GM18868 (cell line): Measurements from ENCODE around the gene AGMAT.

Experiments
- ATAC-seq: cut with Tn5 transposase; IDR thresholded peaks from one replicate; pipeline ENCODE4 v1.9.1; 2021; ENCODE audit warnings: mild to moderate bottlenecking, moderate library complexity; ENCODE audit not compliant: unreplicated experiment

AGMAT gene

GRCh38 chr1:15584489-15585363 is at the start of gene AGMAT:
TSS of gene AGMAT (minus strand) at chr1:15585051. CDS start at chr1:15584967, 84 bp downstream.
- ATAC-seq: peak; percentile 49

DNA sequence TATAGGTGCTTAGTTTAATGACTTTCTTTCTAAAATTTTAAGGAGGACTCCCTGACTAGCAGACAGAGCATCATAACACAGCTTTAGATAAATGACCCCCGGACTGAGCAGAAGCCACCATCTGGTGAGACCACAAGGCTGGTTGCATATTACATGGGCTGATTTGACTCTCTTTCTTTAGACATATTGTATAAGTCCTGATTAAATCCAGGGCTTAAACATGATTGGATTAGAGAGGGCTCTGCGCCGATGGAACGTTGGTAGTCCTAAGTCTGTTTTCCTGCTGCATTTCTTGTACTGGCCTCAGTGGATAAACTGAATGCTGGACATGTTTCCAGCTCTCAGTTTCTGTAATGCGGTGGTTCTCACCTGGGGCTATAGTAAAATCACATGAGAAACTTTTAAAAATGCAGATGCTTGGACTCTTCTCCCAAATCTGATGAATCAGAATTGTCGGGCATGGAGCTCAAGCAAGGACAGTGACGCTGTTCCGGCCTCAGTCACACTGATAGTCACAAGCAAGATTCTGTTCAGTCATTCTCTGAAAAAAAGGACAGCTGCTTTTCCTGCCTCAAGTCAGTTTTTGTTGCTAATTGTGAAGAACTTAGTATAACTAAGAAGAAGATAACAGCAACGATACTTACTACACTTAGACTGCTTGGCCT is 49.0 kb upstream of the AGMAT start:
- ATAC-seq: no peak

- no peak for ATAC-seq
Measured at GRCh38 chr1:15628003-15628402, 43.2 kb upstream of the AGMAT start.

DNA sequence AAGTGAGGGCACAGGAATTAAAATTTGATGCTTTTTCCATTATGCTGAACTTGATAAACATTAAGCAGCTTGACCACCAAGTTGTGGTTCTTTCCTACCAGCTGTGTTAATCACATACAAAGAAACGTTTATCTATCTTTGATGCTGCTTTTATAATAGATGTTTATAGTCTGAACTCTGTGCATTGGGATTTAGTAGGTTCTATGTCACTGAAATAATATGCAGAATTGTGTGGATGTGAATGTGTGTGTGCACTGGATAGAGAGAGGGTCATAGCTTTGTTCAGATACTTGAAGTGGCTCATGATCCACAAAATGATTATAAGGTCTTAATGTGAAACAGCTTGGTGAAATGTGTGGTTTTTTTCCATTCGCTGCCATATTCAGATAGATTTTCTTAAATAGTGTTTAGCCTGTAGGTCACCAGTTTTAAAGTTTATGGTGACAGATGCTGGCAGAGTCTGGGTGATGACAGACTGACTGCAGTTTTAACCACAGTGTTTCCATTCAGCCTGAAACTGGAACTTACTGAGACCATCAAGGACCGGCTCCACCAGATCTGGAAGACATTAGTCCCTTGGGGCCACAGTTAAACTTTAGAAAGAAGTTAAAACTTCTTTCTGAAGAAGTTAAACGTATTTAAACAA is 42.6 kb upstream of the AGMAT start:
- ATAC-seq: peak; percentile 53

GRCh38 chr1:15626269-15626950 is 41.6 kb upstream of the AGMAT start:
- no peak for ATAC-seq

DNA sequence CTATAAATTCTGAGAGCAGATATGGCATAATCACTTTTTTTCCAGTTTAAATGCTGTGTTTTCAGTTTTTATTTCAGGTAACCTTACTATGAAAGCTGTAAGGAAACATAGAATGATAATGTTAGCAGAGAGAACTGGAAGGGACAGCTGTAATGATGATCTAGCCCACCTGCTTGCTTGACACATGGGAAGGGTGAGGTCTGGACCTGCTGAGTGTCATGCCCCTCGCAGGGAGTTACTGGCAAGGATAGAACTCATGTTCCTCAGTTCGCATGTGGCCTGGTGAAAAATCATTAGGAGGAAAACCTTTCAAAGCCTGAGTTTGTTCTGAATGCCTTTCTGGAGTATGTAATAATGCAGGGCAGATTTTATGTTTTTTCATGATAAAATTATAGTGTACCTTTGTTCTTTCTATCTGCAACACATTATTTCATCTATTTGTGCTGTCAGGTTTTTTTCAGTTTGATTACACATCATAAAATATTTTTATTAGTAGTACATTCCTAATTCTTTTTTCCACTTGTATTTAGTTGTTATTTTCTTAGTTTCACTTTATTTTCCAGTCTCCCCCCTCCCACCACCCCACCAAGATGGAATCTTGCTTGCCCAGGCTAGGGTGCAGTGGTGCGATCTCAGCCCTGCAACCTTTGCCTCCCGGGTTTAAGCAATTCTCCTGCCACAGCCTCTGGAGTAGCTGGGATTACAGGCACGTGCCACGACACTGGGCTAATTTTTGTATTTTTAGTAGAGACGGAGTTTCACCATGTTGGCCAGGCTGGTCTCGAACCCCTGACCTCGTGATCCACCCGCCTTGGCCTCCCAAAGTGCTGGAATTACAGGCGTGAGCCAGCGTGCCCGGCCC is 40.4 kb upstream of the AGMAT start:
- no peak for ATAC-seq

DNA sequence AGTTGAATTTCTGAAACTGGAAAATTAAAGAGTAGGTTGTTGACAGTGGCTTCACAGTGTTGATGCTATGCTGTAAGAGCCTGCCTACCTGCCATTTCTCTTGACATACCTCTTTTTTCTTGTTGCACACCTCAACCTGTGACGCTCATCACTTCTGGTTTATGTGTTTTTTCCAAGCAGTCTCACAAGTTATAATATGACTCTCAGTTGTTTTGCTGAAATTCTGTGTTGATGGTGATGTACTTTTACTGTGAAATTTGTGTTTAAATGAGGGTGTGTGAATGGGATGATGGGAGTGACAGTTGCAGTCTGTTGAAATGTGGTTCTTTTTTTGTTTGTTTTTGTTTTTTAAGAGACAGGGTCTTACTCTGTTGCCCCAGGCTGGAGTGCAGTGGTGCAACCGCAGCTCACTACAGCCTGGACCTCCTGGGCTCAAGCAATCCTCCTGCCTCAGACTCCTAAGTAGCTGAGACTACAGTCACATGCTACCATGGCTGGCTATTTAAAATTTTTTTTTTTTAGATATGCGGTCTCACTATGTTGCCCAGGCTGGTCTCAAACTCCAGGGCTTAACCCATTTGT is 39.4 kb upstream of the AGMAT start:
- no peak for ATAC-seq

GRCh38 chr1:15623435-15623834 is 38.6 kb upstream of the AGMAT start:
- ATAC-seq: no peak

- no peak for ATAC-seq
Measured at GRCh38 chr1:15622712-15623373, 38.0 kb upstream of the AGMAT start.

GRCh38 chr1:15621975-15622374 is 37.1 kb upstream of the AGMAT start:
- no peak for ATAC-seq

- no peak for ATAC-seq
Measured at GRCh38 chr1:15620902-15621682, 36.2 kb upstream of the AGMAT start.

- ATAC-seq: no peak
Measured at GRCh38 chr1:15620155-15620545, 35.3 kb upstream of the AGMAT start.

DNA sequence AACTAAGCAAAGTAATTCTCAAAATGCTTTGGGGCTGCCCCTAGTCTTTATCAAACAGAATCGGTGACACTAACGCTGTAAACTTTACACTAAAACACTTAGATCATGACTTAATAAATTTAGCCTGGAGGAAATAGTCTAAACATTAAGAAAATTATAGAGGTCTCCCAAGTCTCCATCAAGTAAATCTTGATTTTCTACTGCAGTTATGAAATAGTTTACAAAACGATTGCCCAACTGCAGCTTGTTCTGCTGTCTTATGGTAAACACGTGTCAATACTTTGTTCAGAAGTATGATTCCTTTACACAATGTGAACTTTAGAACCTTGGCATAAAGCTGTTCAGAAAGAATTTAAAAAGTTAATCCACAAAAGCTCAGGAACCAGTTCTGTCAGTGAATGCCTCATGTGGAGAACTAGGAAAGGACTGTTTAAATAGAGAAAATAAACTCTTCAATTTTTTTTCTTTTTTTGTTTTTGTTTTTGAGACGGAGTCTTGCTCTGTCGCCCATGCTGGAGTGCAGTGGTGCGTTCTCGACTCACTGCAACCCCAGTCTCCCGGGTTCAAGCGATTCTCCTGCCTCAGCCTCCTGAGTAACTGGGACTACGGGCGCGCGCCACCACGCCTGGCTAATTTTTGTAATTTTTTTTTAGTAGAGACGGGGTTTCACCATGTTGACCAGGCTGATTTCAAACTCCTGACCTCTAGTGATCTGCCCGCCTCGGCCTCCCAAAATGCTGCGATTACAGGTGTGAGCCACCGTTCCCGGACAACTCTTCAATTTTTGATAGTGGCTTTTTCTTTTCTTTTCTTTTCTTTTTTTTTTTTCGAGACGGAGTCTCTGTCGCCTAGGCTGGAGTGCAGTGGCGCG is 34.0 kb upstream of the AGMAT start:
- no peak for ATAC-seq

DNA sequence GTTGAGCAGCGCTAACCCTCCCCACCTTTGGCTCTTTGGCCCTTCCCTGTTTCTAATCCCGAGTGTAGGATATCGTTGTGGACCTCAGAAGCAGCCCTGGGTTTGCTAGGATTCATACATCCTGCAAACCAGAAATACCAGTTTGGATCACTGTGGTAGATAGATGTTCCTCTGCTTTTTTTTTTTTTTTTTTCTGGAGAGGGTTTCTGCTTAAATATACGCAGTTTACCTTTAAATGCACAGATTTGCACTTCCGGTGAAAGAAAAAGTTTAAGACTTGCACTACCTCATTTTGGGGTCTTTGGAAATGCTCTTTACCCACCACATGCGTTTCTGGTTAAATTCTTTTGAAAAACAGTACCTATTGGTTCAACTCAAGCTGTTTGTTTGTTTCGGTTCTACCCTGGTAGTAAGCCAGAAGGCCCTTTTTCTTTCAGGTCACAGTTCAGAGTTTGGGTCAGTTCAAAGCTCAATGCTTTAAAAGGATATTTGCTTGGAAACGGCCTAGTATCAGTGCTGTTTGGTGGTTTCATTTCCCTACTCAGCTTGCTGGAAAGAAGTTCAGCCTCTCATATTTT is 33.3 kb upstream of the AGMAT start:
- peak; percentile 14 for ATAC-seq

GRCh38 chr1:15617173-15618076 is 32.6 kb upstream of the AGMAT start, which contains the start of gene DDI2:
TSS of gene DDI2 (plus strand) at chr1:15617458. CDS start at chr1:15617671, 213 bp downstream.
- peak; percentile 82 for ATAC-seq
